ENCODE results near the gene EXOC4. TPM values are rescaled to one million over a fixed set of nuclear protein-coding genes. Genes with fewer than 3 reads are reported as not detected.

Gene EXOC4
- total and polyA plus RNA-seq, 2 of the 13 experiments (the other 11 are each of a cell fraction or from before 2014, with no cell fraction given): 22.5 to 39.0 TPM

- TF ChIP-seq ZBTB40 (IDR thresholded peaks at IDR 0.05): no peak
- no peak for TF ChIP-seq ZBTB40 (CRISPR knock-in tag; IDR thresholded peaks at IDR 0.05)
- TF ChIP-seq NR1H2 (CRISPR knock-in tag; IDR thresholded peaks at IDR 0.05; ENCODE audit: borderline replicate concordance, low read depth): no peak
- no peak for TF ChIP-seq SALL1 (CRISPR knock-in tag; IDR thresholded peaks at IDR 0.05)
- no peak for TF ChIP-seq ZNF44 (CRISPR knock-in tag; IDR thresholded peaks at IDR 0.05)
- no peak for TF ChIP-seq NCOA5 (CRISPR knock-in tag; IDR thresholded peaks at IDR 0.05)
- no peak for TF ChIP-seq ZFP91 (CRISPR knock-in tag; IDR thresholded peaks at IDR 0.05; ENCODE audit: borderline replicate concordance)
- TF ChIP-seq FOXJ3 (CRISPR knock-in tag; IDR thresholded peaks at IDR 0.05; ENCODE audit: borderline replicate concordance): no peak
- TF ChIP-seq ARID5B (CRISPR knock-in tag; IDR thresholded peaks at IDR 0.05): no peak
- TF ChIP-seq SP2 (CRISPR knock-in tag; IDR thresholded peaks at IDR 0.05): no peak
- TF ChIP-seq ZFP41 (CRISPR knock-in tag; IDR thresholded peaks at IDR 0.05; ENCODE audit: borderline replicate concordance): no peak
- TF ChIP-seq SMARCC2 (IDR thresholded peaks at IDR 0.05): no peak
These were observed 523.4 kb downstream of the EXOC4 start (continued) for GRCh38 chr7:133776266-133776665.

Data from HepG2 (cell line).